ENCODE results near the gene CROCC2.

DNA sequence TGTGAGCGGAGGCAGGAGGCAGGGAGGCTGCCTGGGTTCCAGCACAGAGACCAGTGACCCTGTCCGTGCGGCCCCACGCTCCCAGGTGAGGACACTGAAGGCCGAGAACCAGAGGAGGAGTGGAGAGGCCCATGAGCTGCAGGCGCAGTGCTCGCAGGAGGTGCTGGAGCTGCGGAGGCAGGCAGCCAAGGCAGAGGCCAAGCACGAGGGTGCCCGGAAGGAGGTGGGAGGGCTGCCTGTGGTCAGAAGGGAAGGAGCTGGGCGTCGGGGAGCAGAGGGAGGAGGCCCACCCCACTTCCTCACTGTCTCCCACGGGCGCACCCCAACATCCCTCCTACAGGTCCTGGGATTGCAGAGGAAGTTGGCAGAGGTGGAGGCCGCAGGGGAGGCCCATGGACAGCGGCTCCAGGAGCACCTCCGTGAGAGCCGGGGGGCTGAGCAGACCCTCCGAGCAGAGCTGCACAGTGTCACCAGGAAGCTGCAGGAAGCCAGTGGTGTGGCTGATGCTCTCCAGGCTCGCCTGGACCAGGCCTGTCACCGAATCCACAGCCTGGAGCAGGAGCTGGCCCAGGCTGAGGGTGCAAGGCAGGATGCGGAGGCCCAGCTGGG is 59.3 kb downstream of the CROCC2 start:
- TF ChIP-seq, protein P1, sequence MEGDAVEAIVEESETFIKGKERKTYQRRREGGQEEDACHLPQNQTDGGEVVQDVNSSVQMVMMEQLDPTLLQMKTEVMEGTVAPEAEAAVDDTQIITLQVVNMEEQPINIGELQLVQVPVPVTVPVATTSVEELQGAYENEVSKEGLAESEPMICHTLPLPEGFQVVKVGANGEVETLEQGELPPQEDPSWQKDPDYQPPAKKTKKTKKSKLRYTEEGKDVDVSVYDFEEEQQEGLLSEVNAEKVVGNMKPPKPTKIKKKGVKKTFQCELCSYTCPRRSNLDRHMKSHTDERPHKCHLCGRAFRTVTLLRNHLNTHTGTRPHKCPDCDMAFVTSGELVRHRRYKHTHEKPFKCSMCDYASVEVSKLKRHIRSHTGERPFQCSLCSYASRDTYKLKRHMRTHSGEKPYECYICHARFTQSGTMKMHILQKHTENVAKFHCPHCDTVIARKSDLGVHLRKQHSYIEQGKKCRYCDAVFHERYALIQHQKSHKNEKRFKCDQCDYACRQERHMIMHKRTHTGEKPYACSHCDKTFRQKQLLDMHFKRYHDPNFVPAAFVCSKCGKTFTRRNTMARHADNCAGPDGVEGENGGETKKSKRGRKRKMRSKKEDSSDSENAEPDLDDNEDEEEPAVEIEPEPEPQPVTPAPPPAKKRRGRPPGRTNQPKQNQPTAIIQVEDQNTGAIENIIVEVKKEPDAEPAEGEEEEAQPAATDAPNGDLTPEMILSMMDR (conservative IDR thresholded peaks at IDR 0.05): no peak
- TF ChIP-seq ZFX (IDR thresholded peaks at IDR 0.05): no peak
